Endothelial cell of umbilical vein (primary cell): ENCODE results near the gene ZNF672. TPM values are rescaled to one million over a fixed set of nuclear protein-coding genes. Genes with fewer than 3 reads are reported as not detected.

Experiments
- BruUV-seq: library from RNA; stranded (reverse); fragments of 400-500 nt; replicated peaks from 2 replicates; lab custom pipeline; 2021; lab: Mats Ljungman, UMichigan
- CTCF ChIA-PET: fragments of 300-600, 350-600 bp; sonication (Branson Sonifier 250); formaldehyde crosslinking; loops from one replicate; lab custom pipeline; 2021; ENCODE audit warnings: antibody characterized with exemption, inconsistent platforms; lab: Charles Lee
- POLR2A ChIA-PET: fragments of 300-600, 350-600 bp; sonication (Branson Sonifier 250); formaldehyde crosslinking; loops from one replicate; lab custom pipeline; 2021; ENCODE audit warnings: antibody characterized with exemption, inconsistent platforms; lab: Charles Lee
- DNase-seq: peaks from one replicate; pipeline ENCODE4 v3.0.0-alpha.2; 2011; ENCODE audit warnings: low read depth, low spot score
- FAIRE-seq: peaks from 2 replicates; lab custom pipeline; 2011; peaks lifted over from hg19 to GRCh38; lab: Jason Lieb, UNC
- H2AFZ ChIP-seq: 2 replicates; pipeline ENCODE4 v1.6.0; 2012; ENCODE audit warnings: low read depth, low read length, control low read depth, inconsistent platforms
- H3K27ac ChIP-seq: 2 replicates; pipeline ENCODE4 v1.5.1; 2011; ENCODE audit warnings: low read depth, mild to moderate bottlenecking, control low read depth, low read length, moderate library complexity; ENCODE audit not compliant: insufficient read depth
- H3K27me3 ChIP-seq, 2 experiments: 2 replicates each; pipeline versions ENCODE4 v1.6.0 to v1.6.1; 2011; ENCODE audit warnings: low read length in 2 of 2, mixed read lengths in 1 of 2; ENCODE audit not compliant: control insufficient read depth in 2 of 2, insufficient read depth in 2 of 2
- H3K36me3 ChIP-seq, 2 experiments: 2 replicates in 1 of 2; 3 replicates in 1 of 2; pipeline ENCODE4 v1.5.1; 2011; ENCODE audit warnings: low read length in 2 of 2, mild to moderate bottlenecking in 1 of 2, moderate library complexity in 1 of 2; ENCODE audit not compliant: control insufficient read depth in 2 of 2, insufficient read depth in 2 of 2; ENCODE audit errors: extremely low read depth in 1 of 2
- H3K4me1 ChIP-seq: 3 replicates; pipeline ENCODE4 v1.5.1; 2011; ENCODE audit warnings: mild to moderate bottlenecking, low read length; ENCODE audit not compliant: control insufficient read depth, insufficient read depth; ENCODE audit errors: extremely low read depth
- H3K4me2 ChIP-seq: 2 replicates; pipeline ENCODE4 v1.6.1; 2011; ENCODE audit warnings: low read length, control low read depth, mixed read lengths; ENCODE audit not compliant: insufficient read depth
- H3K4me3 ChIP-seq, 3 experiments: fragments of 200-600 bp in 1 of 3; sonication (generic), shearing (Covaris generic) in 1 of 3; replicated peaks in 1 of 3; 2 replicates each; pipeline ENCODE4 v1.5.1; 2011 to 2016; ENCODE audit warnings: control low read depth in 3 of 3, low read length in 3 of 3, mild to moderate bottlenecking in 2 of 3, inconsistent platforms in 1 of 3, low read depth in 1 of 3, moderate library complexity in 1 of 3; ENCODE audit not compliant: insufficient read depth in 1 of 3
- H3K79me2 ChIP-seq: 2 replicates; pipeline ENCODE4 v1.6.0; 2012; ENCODE audit warnings: low read length, inconsistent platforms; ENCODE audit not compliant: control insufficient read depth, insufficient read depth
- H3K9ac ChIP-seq: replicated peaks from 2 replicates; pipeline ENCODE3; 2011; ENCODE audit warnings: low read length, control low read depth; ENCODE audit not compliant: insufficient read depth; ENCODE audit errors: extremely low read depth
- H3K9me1 ChIP-seq: replicated peaks from 3 replicates; pipeline ENCODE4 v1.6.0; 2011; ENCODE audit warnings: mild to moderate bottlenecking, low read length; ENCODE audit not compliant: control insufficient read depth, insufficient read depth; ENCODE audit errors: extremely low read depth
- H3K9me3 ChIP-seq: replicated peaks from 2 replicates; pipeline ENCODE4 v1.5.1; 2012; ENCODE audit warnings: low read length, inconsistent platforms; ENCODE audit not compliant: control insufficient read depth, insufficient read depth
- H4K20me1 ChIP-seq: replicated peaks from 2 replicates; pipeline ENCODE3; 2011; ENCODE audit warnings: mild to moderate bottlenecking, low read length; ENCODE audit not compliant: control insufficient read depth, insufficient read depth; ENCODE audit errors: extremely low read depth
- CTCF ChIP-seq, 2 donors: IDR thresholded peaks; 1 replicate in 1 of 2; 2 replicates in 1 of 2; pipeline ENCODE4 v1.5.1; 2011; ENCODE audit warnings: low read length in 2 of 2, mild to moderate bottlenecking in 2 of 2, moderate library complexity in 2 of 2, control low read depth in 1 of 2, inconsistent platforms in 1 of 2, low read depth in 1 of 2; ENCODE audit not compliant: insufficient read depth in 1 of 2; ENCODE audit errors: extremely low read depth in 1 of 2
- EZH2 ChIP-seq: IDR thresholded peaks from 2 replicates; pipeline ENCODE4 v1.6.1; 2012; ENCODE audit warnings: borderline replicate concordance, low read depth, mild to moderate bottlenecking, moderate library complexity, low read length, inconsistent platforms; ENCODE audit not compliant: severe bottlenecking
- FOS ChIP-seq: IDR thresholded peaks from 2 replicates; pipeline ENCODE4 v1.6.1; 2011; ENCODE audit warnings: mild to moderate bottlenecking, low read length, moderate library complexity, borderline replicate concordance; ENCODE audit not compliant: insufficient read depth
- GATA2 ChIP-seq: IDR thresholded peaks from 2 replicates; pipeline ENCODE4 v1.7.0; 2011; ENCODE audit warnings: low read depth, mild to moderate bottlenecking, moderate library complexity, mixed read lengths, low read length; ENCODE audit not compliant: insufficient read length, insufficient read depth
- JUN ChIP-seq: IDR thresholded peaks from 2 replicates; pipeline ENCODE4 v1.6.1; 2011; ENCODE audit warnings: borderline replicate concordance, low read depth; ENCODE audit not compliant: insufficient read length, insufficient read depth
- MYC ChIP-seq: IDR thresholded peaks from one replicate; pipeline ENCODE4 v1.6.1; 2011; ENCODE audit warnings: mild to moderate bottlenecking, low read depth, low read length
- POLR2A ChIP-seq: IDR thresholded peaks from 2 replicates; pipeline ENCODE4 v1.6.1; 2012; ENCODE audit warnings: low read depth, mild to moderate bottlenecking, control low read depth, low read length
- POLR2AphosphoS5 ChIP-seq: IDR thresholded peaks from 2 replicates; pipeline ENCODE4 v1.6.1; 2012; ENCODE audit warnings: low read depth, mild to moderate bottlenecking, control low read depth, low read length, moderate library complexity; ENCODE audit not compliant: insufficient read depth
- dilution Hi-C: fragments of 300-500 bp; cut with MboI; formaldehyde crosslinking; loops from one replicate; pipeline ENCODE4 v1.15.0; 2019; ENCODE audit warnings: low sequenced_read_pairs; ENCODE audit not compliant: extremely low pct_ligation_motif_present
- intact Hi-C: fragments of 100-400 bp; cut with micrococcal nuclease; formaldehyde crosslinking; loops from one replicate; pipeline ENCODE4 v1.10.0; 2022
- polyA plus RNA-seq, 4 experiments: library from polyadenylated mRNA; depleted of rRNA in 3 of 4; stranded (reverse) in 3 of 4; unstranded in 1 of 4; fragments of >200 nt; gene quantifications; 2 replicates each; pipeline versions ENCODE4 v1.2.1 to v1.2.3, GENCODE V29; 2011 to 2012; ENCODE audit warnings: missing spikeins in 1 of 4
- total RNA-seq: library from RNA; stranded (reverse); gene quantifications from 2 replicates; pipeline ENCODE4 v1.2.3, GENCODE V29; 2021

Gene ZNF672
- total and polyA plus RNA-seq, 2 donors (not counting 3 experiments of a cell fraction or from before 2014, with no cell fraction given): 20.1 to 29.6 TPM

- peaks cover 10% of the 10 kb centered on the region for H3K79me2 ChIP-seq
- no peaks in the 10 kb centered on the region for H3K9me1 ChIP-seq
- H3K36me3 ChIP-seq: no peaks in the 10 kb centered on the region
- ChIA-PET CTCF (no interaction called here), POLR2A (no interaction called here)
- H3K4me1 ChIP-seq: peaks cover 23% of the 10 kb centered on the region
- H4K20me1 ChIP-seq: no peaks in the 10 kb centered on the region
- no peak overlapping the region for H3K4me3 ChIP-seq
- BruUV-seq: no TSS peak
- dilution Hi-C loops (no loop called here), intact Hi-C loops (no loop called here)
- H3K27ac ChIP-seq: no peak overlapping the region
- H3K9me3 ChIP-seq: no peaks in the 10 kb centered on the region
- no peak for FAIRE-seq
- H3K27me3 ChIP-seq: peaks cover 2 to 4% of the 10 kb centered on the region in 2 experiments
- no peak overlapping the region for H3K4me2 ChIP-seq
- no peak overlapping the region for H2AFZ ChIP-seq
- H3K9ac ChIP-seq: no peak overlapping the region
- no peak for DNase-seq
- TF ChIP-seq POLR2A: no peak
- no peak for TF ChIP-seq EZH2
- no peak for TF ChIP-seq GATA2
- TF ChIP-seq JUN: no peak
- TF ChIP-seq FOS: no peak
- TF ChIP-seq POLR2AphosphoS5: no peak
- TF ChIP-seq MYC: no peak
- TF ChIP-seq CTCF (IDR thresholded peaks at IDR 0.05; ENCODE audit: extremely low read depth in 1 of 2, insufficient read depth in 1 of 2, low read depth in 1 of 2, low read length in 2 of 2): no peak
Observed at GRCh38 chr1:248861616-248862015, 23.6 kb downstream of the ZNF672 start.
